HepG2 (cell line): ENCODE measurements around the gene UBE4A. TPM values are rescaled to one million over a fixed set of nuclear protein-coding genes. Genes with fewer than 3 reads are reported as not detected.

Source experiments
- BRF2 ChIP-seq: sonication (generic); formaldehyde crosslinking; IDR thresholded peaks from 2 replicates; pipeline ENCODE4 v1.8.1; 2022; ENCODE audit warnings: mild to moderate bottlenecking, missing genetic modification reagents
- CBX2 ChIP-seq, 2 experiments: fragments of 200-600 bp in 1 of 2; sonication (generic); formaldehyde crosslinking in 1 of 2; IDR thresholded peaks; 2 replicates each; pipeline versions ENCODE4 v1.7.0 to v1.8.1; 2018 to 2022; ENCODE audit warnings: low read depth in 2 of 2, low read length in 1 of 2, mild to moderate bottlenecking in 1 of 2, missing genetic modification reagents in 1 of 2
- CC2D1A ChIP-seq: sonication (generic); formaldehyde crosslinking; IDR thresholded peaks from 2 replicates; pipeline ENCODE4 v1.8.1; 2023; ENCODE audit warnings: mild to moderate bottlenecking, missing genetic modification reagents
- CENPT ChIP-seq: sonication (generic); formaldehyde crosslinking; IDR thresholded peaks from 2 replicates; pipeline ENCODE4 v1.8.0; 2022; ENCODE audit warnings: low read depth, mild to moderate bottlenecking, moderate library complexity, missing genetic modification reagents
- E2F5 ChIP-seq: sonication (generic); formaldehyde crosslinking; conservative IDR thresholded peaks from 2 replicates; pipeline ENCODE4 v1.4.0; 2020; ENCODE audit warnings: missing genetic modification reagents
- IRF1 ChIP-seq: sonication (generic); formaldehyde crosslinking; IDR thresholded peaks from 2 replicates; pipeline ENCODE4 v1.4.0; 2020; ENCODE audit warnings: low read depth, mild to moderate bottlenecking, missing genetic modification reagents
- IRX3 ChIP-seq: sonication (generic); formaldehyde crosslinking; IDR thresholded peaks from 2 replicates; pipeline ENCODE4 v1.8.1; 2023; ENCODE audit warnings: mild to moderate bottlenecking, low read depth, missing genetic modification reagents, borderline replicate concordance
- PHB2 ChIP-seq: fragments of 450-650 bp; IDR thresholded peaks from 2 replicates; pipeline ENCODE4 v1.6.1; 2018; ENCODE audit not compliant: partially characterized antibody
- PHF21A ChIP-seq: sonication (generic); formaldehyde crosslinking; IDR thresholded peaks from 2 replicates; pipeline ENCODE4 v1.5.0; 2020; ENCODE audit warnings: mild to moderate bottlenecking, missing genetic modification reagents
- POLR2A ChIP-seq, 2 experiments: IDR thresholded peaks; 2 replicates each; pipeline ENCODE4 v1.6.1; 2011; ENCODE audit warnings: low read depth in 2 of 2, low read length in 2 of 2, mild to moderate bottlenecking in 1 of 2, moderate library complexity in 1 of 2; ENCODE audit not compliant: insufficient read depth in 1 of 2
- RXRB ChIP-seq: IDR thresholded peaks from 2 replicates; pipeline ENCODE4 v1.6.1; 2016; ENCODE audit warnings: borderline replicate concordance, missing genetic modification reagents, missing compliant biosample characterization
- SMARCE1 ChIP-seq: fragments of 450-650 bp; IDR thresholded peaks from 2 replicates; pipeline ENCODE4 v1.6.1; 2017; ENCODE audit warnings: borderline replicate concordance
- SP2 ChIP-seq: sonication (generic); formaldehyde crosslinking; IDR thresholded peaks from 2 replicates; pipeline ENCODE4 v1.5.1; 2020; ENCODE audit warnings: mild to moderate bottlenecking, missing genetic modification reagents
- TBX2 ChIP-seq: sonication (generic); formaldehyde crosslinking; IDR thresholded peaks from 2 replicates; pipeline ENCODE4 v1.5.0; 2020; ENCODE audit warnings: missing genetic modification reagents, mild to moderate bottlenecking, borderline replicate concordance
- TCF12 ChIP-seq, 2 experiments: fragments of 450-650 bp in 1 of 2; sonication (generic) in 1 of 2; formaldehyde crosslinking in 1 of 2; IDR thresholded peaks; 2 replicates each; pipeline versions ENCODE4 v1.6.1 to v1.8.0; 2017 to 2022; ENCODE audit warnings: antibody characterized with exemption in 1 of 2, mild to moderate bottlenecking in 1 of 2, missing genetic modification reagents in 1 of 2, moderate library complexity in 1 of 2
- ZBTB21 ChIP-seq: sonication (generic); formaldehyde crosslinking; IDR thresholded peaks from 2 replicates; pipeline ENCODE4 v1.4.0; 2020; ENCODE audit warnings: missing genetic modification reagents
- ZBTB42 ChIP-seq: sonication (generic); formaldehyde crosslinking; IDR thresholded peaks from 2 replicates; pipeline ENCODE4 v1.5.0; 2020; ENCODE audit warnings: mild to moderate bottlenecking, missing genetic modification reagents
- ZBTB8A ChIP-seq: sonication (generic); formaldehyde crosslinking; IDR thresholded peaks from 2 replicates; pipeline ENCODE4 v1.4.0; 2020; ENCODE audit warnings: mild to moderate bottlenecking, low read depth, missing genetic modification reagents, borderline replicate concordance
- ZFP36 ChIP-seq: fragments of 150-350 bp; IDR thresholded peaks from 2 replicates; pipeline ENCODE4 v1.6.1; 2018; ENCODE audit warnings: borderline replicate concordance, low read length, low read depth; ENCODE audit not compliant: partially characterized antibody
- ZFY ChIP-seq: sonication (generic); formaldehyde crosslinking; IDR thresholded peaks from 2 replicates; pipeline ENCODE4 v1.4.0; 2020; ENCODE audit warnings: missing genetic modification reagents
- ZNF451 ChIP-seq: sonication (generic); formaldehyde crosslinking; IDR thresholded peaks from 2 replicates; pipeline ENCODE4 v1.5.0; 2020; ENCODE audit warnings: mild to moderate bottlenecking, missing genetic modification reagents
- ZNF484 ChIP-seq: sonication (generic); formaldehyde crosslinking; IDR thresholded peaks from 2 replicates; pipeline ENCODE4 v1.5.1; 2020; ENCODE audit warnings: mild to moderate bottlenecking, low read depth, missing genetic modification reagents, borderline replicate concordance
- ZNF546 ChIP-seq: sonication (generic); formaldehyde crosslinking; conservative IDR thresholded peaks from 2 replicates; pipeline ENCODE4 v1.8.1; 2023; ENCODE audit warnings: mild to moderate bottlenecking, missing genetic modification reagents
- ZNF713 ChIP-seq: sonication (generic); formaldehyde crosslinking; IDR thresholded peaks from 2 replicates; pipeline ENCODE4 v1.4.0; 2020; ENCODE audit warnings: mild to moderate bottlenecking, missing genetic modification reagents
- ZNF770 ChIP-seq: sonication (generic); formaldehyde crosslinking; IDR thresholded peaks from 2 replicates; pipeline ENCODE4 v1.5.0; 2020; ENCODE audit warnings: mild to moderate bottlenecking, missing genetic modification reagents
- polyA plus RNA-seq, 8 experiments: library from polyadenylated mRNA; depleted of rRNA in 3 of 8; stranded (reverse) in 7 of 8; unstranded in 1 of 8; fragments of >200 nt; fragmentation: Illumina TruSeq in 4 of 8; extraction: Trizol in 4 of 8; gene quantifications; 2 replicates each; pipeline versions ENCODE4 v1.2.1 to v1.2.3, GENCODE V29; 2011 to 2016; ENCODE audit warnings: low read depth in 4 of 8, missing spikeins in 1 of 8, mixed read lengths in 1 of 8; ENCODE audit not compliant: insufficient read depth in 1 of 8
- total RNA-seq, 5 experiments: library from RNA; depleted of rRNA; stranded (reverse); fragments of >200 nt; fragmentation: Illumina TruSeq; extraction: Trizol; gene quantifications; 2 replicates each; pipeline ENCODE4 v1.2.3, GENCODE V29; 2016; ENCODE audit warnings: low read depth in 1 of 5

The UBE4A gene
- total and polyA plus RNA-seq, 2 of the 13 experiments (the other 11 are each of a cell fraction or from before 2014, with no cell fraction given): 15.1 to 32.7 TPM

GRCh38 chr11:118401151-118401879 is 41.9 kb downstream of the UBE4A start, which contains the start of gene ATP5MG (continued):
- peak; percentile 48; the same call in 1 of the 2 replicates for TF ChIP-seq CENPT (CRISPR knock-in tag)
- no peak for TF ChIP-seq ZFP36
- peak; percentile 36; the same call in 1 of the 2 replicates for TF ChIP-seq ZNF770
- no peak for TF ChIP-seq CBX2 (IDR thresholded peaks at IDR 0.05; ENCODE audit: low read depth, low read length)
- no peak for TF ChIP-seq CBX2 (CRISPR knock-in tag; IDR thresholded peaks at IDR 0.05; ENCODE audit: low read depth)
- no peak for TF ChIP-seq SP2 (CRISPR knock-in tag)
- no peak for TF ChIP-seq ZBTB21 (CRISPR knock-in tag)
- TF ChIP-seq CC2D1A (CRISPR knock-in tag): no peak
- TF ChIP-seq PHB2: no peak
- TF ChIP-seq ZNF546 (CRISPR knock-in tag): no peak
- no peak for TF ChIP-seq ZNF484 (CRISPR knock-in tag)
- TF ChIP-seq ZNF713: no peak
- TF ChIP-seq ZNF451 (CRISPR knock-in tag): no peak
- no peak for TF ChIP-seq SMARCE1
- TF ChIP-seq IRX3 (CRISPR knock-in tag): no peak
- peak; percentile 75 to 76 for TF ChIP-seq POLR2A (IDR thresholded peaks at IDR 0.05; ENCODE audit: insufficient read depth in 1 of 2, low read depth in 2 of 2, low read length in 2 of 2)
- peak; percentile 42; the same call in 1 of the 2 replicates for TF ChIP-seq PHF21A (CRISPR knock-in tag)
- no peak for TF ChIP-seq ZBTB8A
- TF ChIP-seq ZFY (CRISPR knock-in tag): peak; percentile 92
- peak; percentile 36 for TF ChIP-seq RXRB (CRISPR knock-in tag)
- TF ChIP-seq BRF2 (CRISPR knock-in tag): no peak
- no peak for TF ChIP-seq IRF1
- no peak for TF ChIP-seq TCF12 (IDR thresholded peaks at IDR 0.05)
- no peak for TF ChIP-seq TCF12 (CRISPR knock-in tag; IDR thresholded peaks at IDR 0.05)
- TF ChIP-seq ZBTB42: no peak
- TF ChIP-seq TBX2 (CRISPR knock-in tag): no peak; the same call in 1 of the 2 replicates
- TF ChIP-seq E2F5 (CRISPR knock-in tag): peak; percentile 58; the same call in 1 of the 2 replicates
